MM.1S (cell line): ENCODE data around the gene MAGI2.

Experiments
- DNase-seq: peaks from one replicate; pipeline ENCODE4 v3.0.0-alpha.2; 2015
- H2AFZ ChIP-seq: fragments of 300-600 bp; sonication (generic); 2 replicates; pipeline ENCODE4 v1.6.0; 2016; ENCODE audit warnings: antibody characterized with exemption, low read length
- H3F3A ChIP-seq: fragments of 300-600 bp; sonication (generic); 2 replicates; pipeline ENCODE4 v1.6.1; 2016; ENCODE audit warnings: mild to moderate bottlenecking, antibody characterized with exemption, low read length, moderate library complexity, mixed read lengths; ENCODE audit not compliant: insufficient read depth
- H3K27ac ChIP-seq: fragments of 300-600 bp; sonication (generic); 2 replicates; pipeline ENCODE4 v1.5.1; 2016; ENCODE audit warnings: mild to moderate bottlenecking, low read length
- H3K27me3 ChIP-seq: fragments of 300-600 bp; sonication (generic); replicated peaks from 2 replicates; pipeline ENCODE4 v1.6.0; 2016; ENCODE audit warnings: low read length; ENCODE audit not compliant: insufficient read depth
- H3K36me3 ChIP-seq: fragments of 300-600 bp; sonication (generic); replicated peaks from 2 replicates; pipeline ENCODE4 v1.6.1; 2016; ENCODE audit warnings: mild to moderate bottlenecking, low read length, mixed read lengths; ENCODE audit not compliant: insufficient read depth
- H3K4me1 ChIP-seq: fragments of 300-600 bp; sonication (generic); 2 replicates; pipeline ENCODE4 v1.6.1; 2016; ENCODE audit warnings: low read length, mixed read lengths
- H3K4me2 ChIP-seq: fragments of 300-600 bp; sonication (generic); 2 replicates; pipeline ENCODE4 v1.6.0; 2016; ENCODE audit warnings: low read depth, low read length
- H3K4me3 ChIP-seq: fragments of 300-600 bp; sonication (generic); 2 replicates; pipeline ENCODE4 v1.5.1; 2016; ENCODE audit warnings: low read length, mixed read lengths
- H3K79me2 ChIP-seq: fragments of 300-600 bp; sonication (generic); 2 replicates; pipeline ENCODE4 v1.6.1; 2016; ENCODE audit warnings: mixed run types, low read length, mixed read lengths
- H3K9ac ChIP-seq: fragments of 300-600 bp; sonication (generic); 2 replicates; pipeline ENCODE4 v1.6.1; 2016; ENCODE audit warnings: low read length, mixed read lengths
- H3K9me2 ChIP-seq: fragments of 300-600 bp; sonication (generic); replicated peaks from 2 replicates; pipeline ENCODE4 v1.6.1; 2016; ENCODE audit warnings: mild to moderate bottlenecking, low read length, mixed read lengths; ENCODE audit not compliant: insufficient read depth
- H3K9me3 ChIP-seq: fragments of 300-600 bp; sonication (generic); replicated peaks from 2 replicates; pipeline ENCODE4 v1.6.1; 2016; ENCODE audit warnings: mild to moderate bottlenecking, low read length, mixed read lengths; ENCODE audit not compliant: insufficient read depth
- H4K20me1 ChIP-seq: fragments of 300-600 bp; sonication (generic); 2 replicates; pipeline ENCODE4 v1.6.1; 2016; ENCODE audit warnings: mild to moderate bottlenecking, low read length, moderate library complexity, mixed read lengths; ENCODE audit not compliant: insufficient read depth
- CTCF ChIP-seq: fragments of 300-600 bp; sonication (generic); IDR thresholded peaks from 2 replicates; pipeline ENCODE4 v1.5.1; 2016; ENCODE audit warnings: antibody characterized with exemption, low read length, mixed read lengths
- EZH2 ChIP-seq: fragments of 300-600 bp; sonication (generic); optimal IDR thresholded peaks from 2 replicates; pipeline ENCODE3; 2017; ENCODE audit warnings: low read depth, mild to moderate bottlenecking, antibody characterized with exemption, low read length, mixed read lengths
- EZH2phosphoT487 ChIP-seq: fragments of 300-600 bp; sonication (generic); IDR thresholded peaks from 2 replicates; pipeline ENCODE4 v1.6.1; 2018; ENCODE audit warnings: antibody characterized with exemption, low read length

Gene MAGI2

GRCh38 chr7:78716876-78717275, 736.6 kb downstream of the MAGI2 start:
- Histone ChIP-seq H3K36me3 (no peaks in the 10 kb centered on the region), H3K9me3 (no peaks in the 10 kb centered on the region), H3K4me2 (no peak overlapping the region), H3K27me3 (no peaks in the 10 kb centered on the region), H3K9me2 (no peaks in the 10 kb centered on the region), H4K20me1 (no peaks in the 10 kb centered on the region), H3K79me2 (no peaks in the 10 kb centered on the region), H3K27ac (no peak overlapping the region), H3K4me1 (no peaks in the 10 kb centered on the region), H3F3A (no peaks in the 10 kb centered on the region), H3K9ac (no peak overlapping the region), H3K4me3 (no peak overlapping the region), H2AFZ (no peak overlapping the region)
- no peak for DNase-seq
- no peak for TF ChIP-seq CTCF
- no peak for TF ChIP-seq EZH2phosphoT487
- TF ChIP-seq EZH2 = no peak

- TF ChIP-seq EZH2 (no peak), CTCF (no peak), EZH2phosphoT487 (no peak)
- Histone ChIP-seq H3K36me3 (no peaks in the 10 kb centered on the region), H3K4me3 (no peak overlapping the region), H3K27me3 (no peaks in the 10 kb centered on the region), H3K9me2 (no peaks in the 10 kb centered on the region), H3K4me1 (no peaks in the 10 kb centered on the region), H3K79me2 (no peaks in the 10 kb centered on the region), H3K27ac (no peak overlapping the region), H3F3A (no peaks in the 10 kb centered on the region), H3K9ac (no peak overlapping the region), H3K4me2 (no peak overlapping the region), H4K20me1 (no peaks in the 10 kb centered on the region), H2AFZ (no peak overlapping the region), H3K9me3 (no peaks in the 10 kb centered on the region)
- DNase-seq = no peak
These were observed 739.1 kb downstream of the MAGI2 start for GRCh38 chr7:78714356-78714755.

- H3F3A ChIP-seq = no peaks in the 10 kb centered on the region
- H3K9me3 ChIP-seq = no peaks in the 10 kb centered on the region
- TF ChIP-seq EZH2 (no peak), EZH2phosphoT487 (no peak)
- no peak for DNase-seq
- H4K20me1 ChIP-seq = no peaks in the 10 kb centered on the region
- H3K4me2 ChIP-seq = no peak overlapping the region
- H3K9me2 ChIP-seq = no peaks in the 10 kb centered on the region
- H3K27ac ChIP-seq = no peak overlapping the region
- no peak overlapping the region for H3K4me3 ChIP-seq
- H3K79me2 ChIP-seq = no peaks in the 10 kb centered on the region
- H3K4me1 ChIP-seq = peaks cover 7% of the 10 kb centered on the region; the same call in 1 of the 2 replicates
- no peak overlapping the region for H3K9ac ChIP-seq
- H3K36me3 ChIP-seq = no peaks in the 10 kb centered on the region
- H3K27me3 ChIP-seq = no peaks in the 10 kb centered on the region
- no peak overlapping the region for H2AFZ ChIP-seq
These were observed 741.4 kb downstream of the MAGI2 start for GRCh38 chr7:78712111-78712510.

- Histone ChIP-seq H3K9me3 (no peaks in the 10 kb centered on the region), H3K4me3 (no peak overlapping the region), H3K9me2 (no peaks in the 10 kb centered on the region), H3F3A (peaks cover 5% of the 10 kb centered on the region; the same call in 1 of the 2 replicates), H3K36me3 (no peaks in the 10 kb centered on the region), H3K27ac (no peak overlapping the region), H3K9ac (no peak overlapping the region), H4K20me1 (no peaks in the 10 kb centered on the region), H3K4me2 (no peak overlapping the region), H3K79me2 (no peaks in the 10 kb centered on the region), H3K4me1 (peaks cover 8% of the 10 kb centered on the region; the same call in 1 of the 2 replicates), H3K27me3 (no peaks in the 10 kb centered on the region), H2AFZ (no peak overlapping the region)
- TF ChIP-seq EZH2 = no peak
- no peak for DNase-seq
These were observed 743.8 kb downstream of the MAGI2 start for GRCh38 chr7:78709658-78710057.
